HG03196 (cell line): Measurements from ENCODE around the gene FASN.

Experiments used
- ATAC-seq: cut with Tn5 transposase; IDR thresholded peaks from one replicate; pipeline ENCODE4 v1.9.1; 2021; ENCODE audit not compliant: unreplicated experiment

Gene FASN

GRCh38 chr17:82030470-82031302 lies 67.3 kb downstream of the FASN start:
- ATAC-seq: no peak

DNA sequence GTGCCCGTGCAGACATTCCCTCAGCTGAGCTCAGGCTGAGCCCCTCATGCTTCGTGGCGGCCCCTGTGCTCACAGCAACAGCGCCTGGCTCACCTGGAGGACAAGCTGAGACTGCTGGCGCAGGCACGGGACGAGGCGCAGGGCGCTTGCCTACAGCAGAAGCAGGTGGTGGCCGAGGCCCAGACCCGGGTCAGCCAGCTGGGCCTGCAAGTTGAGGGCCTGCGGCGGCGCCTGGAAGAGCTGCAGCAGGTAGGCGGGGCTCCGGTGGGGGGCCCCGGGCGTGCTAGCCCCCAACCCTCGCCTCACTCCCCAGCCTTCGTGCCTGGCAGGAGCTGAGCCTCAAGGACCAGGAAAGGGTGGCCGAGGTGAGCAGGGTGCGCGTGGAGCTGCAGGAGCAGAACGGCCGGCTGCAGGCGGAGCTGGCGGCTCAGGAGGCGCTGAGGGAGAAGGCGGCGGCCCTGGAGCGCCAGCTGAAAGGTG lies 68.0 kb downstream of the FASN start:
- no peak for ATAC-seq

DNA sequence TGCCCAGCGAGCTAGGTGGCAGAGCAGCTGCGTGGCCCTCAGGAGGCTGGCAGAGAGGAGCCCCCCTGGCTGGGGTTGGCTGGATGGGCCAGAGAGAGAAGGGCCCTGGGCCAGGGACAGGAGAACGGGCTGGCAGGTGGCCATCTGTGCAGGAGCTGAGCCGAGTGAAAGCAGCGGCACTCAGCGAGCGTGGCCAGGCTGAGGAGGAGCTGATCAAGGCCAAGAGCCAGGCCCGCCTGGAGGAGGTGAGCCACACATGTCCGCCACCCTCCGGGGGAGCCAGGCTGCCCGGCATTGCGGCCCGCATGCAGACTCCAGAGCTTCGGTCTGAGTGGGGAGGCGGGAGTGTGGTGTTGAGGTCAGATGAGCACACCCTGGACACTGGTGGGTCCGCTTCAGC lies 68.6 kb downstream of the FASN start:
- no peak for ATAC-seq

GRCh38 chr17:82028966-82029365 lies 69.1 kb downstream of the FASN start:
- ATAC-seq: no peak
